Cortex of kidney (tissue), 1 donor: ENCODE measurements around the gene OPN3.

ENCODE experiments used
- DNase-seq: peaks from one replicate; lab custom pipeline; 2025; lab: John Stamatoyannopoulos, UW

The OPN3 gene

DNA sequence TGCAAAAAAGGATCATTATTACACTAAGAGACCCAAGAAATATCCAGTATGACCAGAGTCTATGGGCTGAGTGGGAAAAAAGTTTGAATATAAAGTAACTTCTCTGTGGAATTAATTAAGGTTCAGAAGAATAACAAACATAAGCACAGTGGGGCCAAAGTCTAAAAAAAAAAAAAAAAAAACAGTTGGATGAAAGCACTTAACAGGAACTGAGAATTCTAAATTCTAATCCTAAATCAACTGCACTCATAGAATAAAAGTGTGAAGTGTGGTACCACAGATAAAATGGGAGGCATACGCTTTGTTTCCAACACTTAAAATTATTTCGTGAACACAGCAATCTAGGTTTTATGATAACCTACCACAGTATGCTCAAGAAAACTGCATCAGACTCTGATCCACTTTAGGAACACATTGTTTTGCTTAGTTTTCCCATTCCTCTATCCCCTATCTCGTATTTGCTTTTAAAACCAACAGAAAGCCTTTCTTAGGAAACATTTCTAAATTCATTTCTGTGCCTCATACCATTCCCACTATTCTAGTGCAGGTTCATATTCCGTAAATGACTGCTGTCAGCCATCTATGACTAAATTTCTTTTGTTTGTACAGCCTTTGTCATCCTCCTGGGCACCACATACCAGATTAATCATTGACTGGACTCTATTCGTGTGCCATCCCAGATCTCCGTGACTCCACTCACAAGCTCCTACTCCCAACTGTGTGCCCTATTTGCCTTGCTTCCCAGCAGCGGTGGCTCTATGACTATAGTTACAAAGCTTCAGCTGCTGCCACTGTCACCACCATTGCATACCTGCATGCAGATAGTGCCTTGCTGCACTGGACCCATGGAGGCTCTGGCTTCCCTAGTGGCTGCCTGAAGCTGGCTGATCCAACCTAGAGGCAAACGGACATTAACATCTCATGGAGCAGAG, 24.9 kb downstream of the OPN3 start:
- no peak for DNase-seq

DNA sequence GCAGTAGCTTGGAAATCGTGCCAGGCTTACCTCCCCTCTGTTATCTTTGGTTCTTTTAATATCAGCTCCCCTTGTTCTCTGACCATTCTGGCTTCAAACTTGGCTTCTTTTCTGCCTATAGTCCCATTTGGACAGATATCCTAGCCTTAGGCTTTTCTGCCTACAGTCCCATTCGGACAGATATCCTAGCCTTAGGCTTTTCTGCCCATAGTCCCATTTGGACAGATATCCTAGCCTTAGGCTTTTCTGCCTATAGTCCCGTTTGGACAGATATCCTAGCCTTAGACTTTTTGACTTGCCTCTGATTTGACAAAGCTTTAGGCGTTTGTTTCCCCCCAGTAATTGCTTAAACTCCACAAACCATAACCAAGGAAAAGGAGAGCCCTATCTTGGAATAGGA, 25.6 kb downstream of the OPN3 start:
- no peak for DNase-seq

DNA sequence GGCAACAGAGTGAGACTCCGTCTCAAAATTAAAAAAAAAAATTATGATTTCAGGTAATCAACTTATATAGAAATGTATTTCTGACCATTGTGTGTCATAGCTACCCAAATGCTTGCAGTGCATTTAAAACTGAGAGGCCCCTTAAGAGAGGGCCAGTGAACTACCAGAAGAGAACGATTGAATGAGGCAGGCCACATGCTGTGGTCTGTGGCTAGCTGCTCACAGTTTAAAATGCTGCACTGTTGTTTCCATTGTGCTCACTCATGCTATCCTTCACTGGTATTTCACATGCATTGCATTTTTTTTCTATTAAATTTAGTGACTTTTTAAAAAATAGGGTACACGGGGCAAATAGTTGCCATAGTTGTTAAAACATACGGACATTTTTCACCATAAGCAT, 26.0 kb downstream of the OPN3 start:
- no peak for DNase-seq

DNA sequence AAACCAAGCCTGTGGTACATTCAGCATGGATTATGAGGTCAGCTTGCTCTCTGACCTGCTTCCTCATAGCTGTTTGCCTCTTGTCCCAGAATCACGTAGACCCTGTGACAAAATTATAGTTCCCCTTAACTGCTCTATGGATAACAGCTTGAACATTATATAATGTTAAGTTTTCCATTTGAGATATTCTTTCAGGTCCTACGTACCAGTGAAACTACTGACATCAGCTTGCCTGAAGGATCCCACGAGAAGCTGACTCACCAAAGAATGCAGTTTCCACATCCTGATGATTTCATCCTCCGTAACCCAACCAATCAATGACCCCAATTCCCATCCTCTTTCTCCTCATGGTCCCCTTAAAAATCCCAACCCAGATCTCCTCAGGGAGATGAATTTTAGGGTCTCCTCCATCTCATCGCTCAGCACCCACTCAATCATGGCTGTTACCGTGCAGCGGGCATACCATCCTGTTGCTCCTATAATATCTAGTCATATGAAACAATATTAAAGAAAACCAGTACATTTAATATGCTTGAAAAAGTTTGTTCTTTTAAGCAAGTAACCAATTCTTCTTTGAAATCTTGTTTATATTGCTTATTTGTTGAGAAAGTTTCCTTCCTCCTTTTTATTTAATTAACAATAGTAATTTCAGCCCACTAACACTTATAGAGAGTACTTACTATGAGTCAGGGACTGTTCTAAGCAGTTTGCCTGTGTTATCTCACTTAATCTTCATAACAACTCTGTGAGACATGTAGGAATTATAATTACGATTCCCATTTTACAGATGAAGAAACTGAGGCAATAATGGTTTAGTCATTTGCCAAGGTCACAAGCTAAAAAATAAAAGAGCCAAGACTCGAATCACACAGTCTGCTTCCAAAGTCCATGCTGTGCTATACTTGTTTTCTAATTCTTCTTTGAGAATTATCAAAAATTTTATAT, 27.4 kb downstream of the OPN3 start:
- DNase-seq, result no peak

DNA sequence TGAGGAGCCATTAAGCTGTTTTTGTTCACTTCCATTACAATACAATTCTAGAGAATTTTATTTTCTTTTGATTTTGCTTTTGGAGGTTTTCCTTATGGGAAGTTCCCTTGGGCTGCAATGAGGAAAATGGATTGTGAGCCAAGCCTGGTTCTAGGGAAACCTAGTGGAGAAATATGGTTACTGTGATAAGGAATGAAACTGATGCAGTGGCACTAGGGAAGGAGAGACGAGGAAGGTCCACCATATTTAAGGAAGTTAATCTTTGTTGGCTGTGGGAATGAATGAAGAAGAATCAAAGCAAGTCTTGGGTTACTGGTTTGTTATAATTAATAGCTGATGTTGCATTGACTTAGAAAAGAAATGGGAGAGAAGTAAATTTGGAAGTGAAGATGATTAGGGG, 28.4 kb downstream of the OPN3 start:
- no peak for DNase-seq

DNA sequence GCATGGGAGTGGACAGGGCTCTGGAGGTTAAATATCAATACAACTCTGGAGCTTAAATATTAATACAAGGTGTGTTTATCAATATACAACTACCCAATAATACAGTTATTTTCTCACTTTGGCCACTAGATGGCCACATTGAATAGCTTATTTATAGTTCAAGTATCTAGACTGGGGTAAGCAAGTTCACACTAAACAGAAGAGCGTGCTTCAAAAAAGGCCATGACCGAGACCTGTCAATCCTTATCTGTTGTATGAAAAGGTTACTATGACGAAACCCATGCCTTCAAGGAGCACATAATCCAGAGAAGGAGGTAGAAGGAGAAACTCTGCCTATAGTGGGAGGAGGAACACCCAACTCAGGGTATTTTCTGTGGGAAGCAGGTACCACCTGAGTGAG, 29.1 kb downstream of the OPN3 start:
- no peak for DNase-seq

DNA sequence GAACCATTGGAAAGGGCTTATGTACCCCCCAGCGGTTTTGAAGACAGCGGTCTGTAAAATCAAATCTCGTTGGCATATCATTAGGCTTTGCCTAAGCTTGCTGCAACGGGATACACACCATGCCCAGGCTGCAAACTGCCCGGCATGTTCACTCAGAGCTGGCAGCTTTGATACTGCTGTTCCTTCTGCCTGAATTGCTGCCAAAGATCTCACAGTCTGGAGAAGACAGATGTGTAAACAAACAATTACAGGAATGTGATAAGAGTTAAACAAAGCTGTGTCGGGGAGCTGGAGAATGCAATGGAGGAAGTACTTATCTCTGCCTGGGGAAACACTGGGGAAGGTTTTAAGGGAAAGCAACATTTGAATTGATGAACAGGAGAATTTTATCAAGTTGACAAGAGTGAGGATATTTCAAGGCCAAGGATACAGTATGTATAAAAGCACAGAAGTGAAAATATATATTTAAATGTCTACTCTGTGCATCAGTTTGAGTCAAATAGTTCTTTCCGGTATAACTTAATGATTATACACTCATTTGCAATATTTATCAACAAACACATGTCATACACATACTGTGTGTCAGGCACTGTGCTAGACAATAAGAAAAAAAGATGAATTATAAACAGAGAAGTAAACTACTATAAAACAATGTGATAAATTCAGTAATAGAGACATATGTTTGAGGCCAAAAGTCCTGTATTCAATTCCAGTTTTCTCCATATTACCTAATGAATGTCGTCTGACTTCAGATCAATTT, 29.9 kb downstream of the OPN3 start:
- no peak for DNase-seq

DNA sequence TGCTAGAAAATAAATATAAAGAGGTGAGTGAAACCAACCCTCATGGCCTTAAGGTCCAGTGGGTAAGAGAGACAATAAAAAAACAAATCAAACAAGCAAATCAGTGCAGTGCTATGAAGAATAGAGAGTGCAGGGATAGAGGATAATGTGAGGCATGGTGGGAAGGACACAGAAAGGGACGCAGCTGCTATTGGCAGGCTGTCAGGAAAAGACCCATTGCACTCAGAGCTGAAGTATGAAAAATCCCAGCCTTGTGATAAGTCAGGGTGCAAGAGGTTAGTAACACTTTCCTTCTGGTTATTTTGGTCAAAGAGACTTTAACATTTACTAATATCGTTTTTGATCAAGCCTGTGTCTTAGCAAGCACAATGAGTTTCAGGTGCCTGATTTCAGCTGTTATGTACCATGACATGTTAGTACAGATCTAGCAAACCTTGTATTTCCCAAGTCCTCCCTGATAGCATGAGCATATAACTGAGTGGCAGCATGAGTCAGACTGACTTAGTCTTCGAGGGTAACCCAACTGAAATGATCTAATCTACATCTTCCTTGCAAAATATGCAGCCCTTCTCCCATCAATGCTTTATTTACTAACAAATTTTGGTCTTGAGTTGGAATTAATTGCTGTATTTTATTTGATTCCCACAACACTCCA, 31.7 kb downstream of the OPN3 start:
- DNase-seq, result no peak

DNA sequence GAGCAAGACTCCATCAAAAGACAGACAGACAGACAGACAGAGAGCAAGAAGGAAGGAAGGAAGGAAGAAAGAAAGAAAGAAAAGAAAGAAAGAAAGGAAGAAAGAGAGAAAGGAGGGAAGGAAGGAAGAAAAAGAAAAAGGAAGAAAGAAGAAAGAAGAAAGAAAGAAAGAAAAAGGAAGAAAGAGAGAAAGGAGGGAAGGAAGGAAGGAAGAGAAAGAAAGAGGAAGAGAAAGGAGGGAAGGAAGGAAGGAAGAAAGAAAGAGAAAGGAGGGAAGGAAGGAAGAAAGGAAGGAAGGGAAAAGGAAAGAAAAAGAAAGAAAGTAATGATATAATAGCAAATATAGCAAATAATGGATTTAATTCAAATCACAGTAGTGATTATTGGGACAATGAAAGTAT, 32.7 kb downstream of the OPN3 start:
- DNase-seq, result no peak

DNA sequence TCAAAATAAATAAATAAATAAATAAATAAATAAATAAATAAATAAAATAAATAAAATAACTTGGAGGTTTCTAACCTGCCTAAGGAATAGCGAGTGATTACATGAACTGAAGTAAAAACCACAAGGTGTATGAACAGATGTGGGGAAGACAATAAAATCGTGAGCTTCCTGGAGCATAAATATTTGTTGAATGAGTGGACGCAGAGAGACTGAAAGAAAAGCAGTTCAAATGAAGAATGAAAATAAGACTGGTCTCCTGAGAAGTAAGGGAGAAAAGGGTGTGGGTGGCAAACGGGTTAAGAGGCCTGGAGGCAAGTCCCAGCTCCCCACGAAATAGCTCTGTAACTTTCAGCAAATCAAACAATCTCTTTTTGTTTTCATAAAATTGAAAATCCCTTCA, 33.6 kb downstream of the OPN3 start:
- DNase-seq, result no peak

DNA sequence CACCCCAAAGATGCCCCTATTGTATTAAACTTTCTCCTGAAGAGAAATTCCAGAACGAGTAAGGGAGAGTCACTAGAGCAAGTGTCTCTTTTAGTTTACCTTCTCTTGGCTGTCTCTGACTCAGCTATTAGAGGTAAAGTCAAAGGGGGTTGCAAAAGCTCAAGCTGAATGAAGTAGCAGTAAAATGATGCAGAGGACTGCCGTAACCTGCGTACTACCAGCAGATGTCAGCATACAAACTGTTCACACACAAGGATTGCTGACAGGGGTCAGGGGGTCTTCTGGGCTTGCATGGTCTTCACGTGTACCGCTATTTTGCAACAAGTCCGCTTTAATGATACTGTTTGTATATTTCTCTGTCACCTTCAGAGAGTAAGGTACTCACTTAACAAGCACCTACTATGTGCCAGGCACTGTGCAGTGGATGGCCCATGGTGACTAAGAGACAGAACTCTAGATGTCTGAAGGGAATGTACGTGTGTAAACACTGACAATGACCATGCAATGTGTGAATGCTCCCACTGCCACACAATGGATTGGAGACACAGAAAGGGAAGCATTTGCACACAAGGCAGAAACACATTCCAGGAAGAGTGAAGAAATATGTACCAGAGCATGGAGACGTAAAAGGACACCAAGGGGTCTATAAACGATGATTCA, 34.9 kb downstream of the OPN3 start:
- no peak for DNase-seq

DNA sequence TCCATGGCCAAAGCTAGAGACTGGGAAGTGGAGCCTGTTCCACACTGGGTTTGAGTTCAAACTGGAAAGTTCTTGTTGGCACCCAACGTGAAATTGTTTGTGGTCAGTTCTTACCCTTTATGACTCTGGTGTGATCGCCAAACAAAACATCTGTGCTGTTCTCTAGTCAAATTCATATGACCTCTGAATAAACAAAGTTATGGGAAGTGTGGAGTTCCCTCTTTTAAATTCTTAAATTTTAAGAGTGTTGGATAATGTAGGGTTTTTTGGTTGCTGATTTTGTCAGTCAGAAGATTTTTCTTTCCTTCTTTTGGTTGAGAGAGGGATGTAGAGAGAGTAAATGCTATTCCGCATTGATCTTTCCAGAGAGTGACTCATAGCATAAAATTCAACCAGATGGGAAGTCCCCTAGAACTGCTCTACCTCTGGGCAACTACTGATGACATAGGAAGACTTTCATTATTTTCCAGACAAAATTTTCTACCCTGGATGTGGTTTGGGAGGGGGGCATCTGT, 36.4 kb downstream of the OPN3 start:
- no peak for DNase-seq

DNA sequence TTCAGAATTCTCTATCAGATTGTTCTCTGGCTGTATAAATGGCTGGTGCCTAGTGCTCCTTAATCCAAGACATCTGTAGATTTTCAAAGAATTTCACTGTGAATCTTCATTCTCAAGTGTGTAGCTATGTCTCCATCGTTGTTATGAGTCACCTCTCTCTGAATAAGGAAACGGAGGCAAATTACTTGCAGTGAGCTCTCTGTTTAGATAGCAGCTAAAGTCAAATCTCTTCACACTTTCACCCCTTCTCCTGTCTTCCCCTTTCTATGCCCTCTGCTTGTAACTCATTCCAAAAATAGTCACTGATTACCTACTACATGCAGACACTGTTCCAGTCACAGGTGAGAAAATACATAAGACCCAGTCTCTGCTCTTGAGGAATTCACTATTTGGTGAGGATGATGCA, 39.7 kb downstream of the OPN3 start:
- DNase-seq, result no peak

DNA sequence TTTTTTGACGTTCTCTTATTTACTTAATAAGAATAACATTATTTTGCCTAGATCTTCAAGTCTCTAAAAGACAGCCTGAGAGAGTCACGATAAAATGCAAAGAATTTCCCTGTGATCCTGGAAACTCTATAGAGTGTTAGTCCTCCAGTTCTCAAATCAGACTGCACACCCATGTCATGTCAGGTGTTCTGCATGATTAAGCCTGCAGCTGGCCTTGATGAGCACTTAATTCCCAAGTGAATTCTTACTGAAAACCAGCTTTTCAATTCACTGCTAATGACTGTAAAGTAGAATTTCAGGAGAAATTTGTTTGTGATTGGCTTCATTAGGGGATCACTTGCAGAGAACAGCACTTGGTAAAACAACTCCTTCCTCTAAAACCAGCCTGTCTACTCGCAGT, 41.9 kb downstream of the OPN3 start:
- DNase-seq, result no peak

DNA sequence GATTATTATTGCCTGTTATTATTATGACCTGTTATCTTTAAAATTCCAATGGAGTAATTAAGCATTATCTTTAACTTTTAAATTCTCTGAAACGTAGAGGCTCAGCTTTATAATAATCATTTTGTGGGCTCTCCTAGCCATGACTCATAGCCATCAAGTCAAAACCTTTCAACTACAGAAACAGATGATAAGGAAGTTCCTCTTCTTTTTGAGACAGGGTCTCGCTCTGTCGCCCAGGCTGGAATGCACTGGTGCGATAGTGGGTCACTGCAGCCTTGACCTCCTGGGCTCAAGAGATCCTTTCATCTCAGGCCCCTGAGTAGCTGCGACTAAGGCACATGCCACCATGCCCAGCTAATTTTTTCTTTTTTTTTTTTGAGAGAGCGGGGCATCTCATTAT, 43.5 kb downstream of the OPN3 start:
- DNase-seq, result no peak

DNA sequence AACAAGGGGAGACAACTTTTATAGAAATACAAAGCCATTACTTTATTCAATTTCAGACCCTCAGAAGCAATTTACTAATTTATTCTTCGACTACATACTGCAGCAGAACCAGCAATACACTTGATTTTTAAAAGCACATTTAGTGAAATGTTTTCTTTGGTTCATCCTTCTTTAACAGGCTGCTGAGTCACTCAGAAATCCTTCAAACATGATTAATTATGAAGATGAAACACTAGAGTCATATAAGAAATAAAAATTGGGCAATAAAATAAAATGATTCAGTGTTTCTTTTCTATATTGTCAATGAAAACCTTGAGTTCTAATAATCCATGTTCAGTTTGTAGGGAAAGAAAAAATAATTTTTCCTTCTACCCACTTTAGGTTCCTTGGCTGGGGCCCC, 47.0 kb downstream of the OPN3 start:
- DNase-seq, result no peak

DNA sequence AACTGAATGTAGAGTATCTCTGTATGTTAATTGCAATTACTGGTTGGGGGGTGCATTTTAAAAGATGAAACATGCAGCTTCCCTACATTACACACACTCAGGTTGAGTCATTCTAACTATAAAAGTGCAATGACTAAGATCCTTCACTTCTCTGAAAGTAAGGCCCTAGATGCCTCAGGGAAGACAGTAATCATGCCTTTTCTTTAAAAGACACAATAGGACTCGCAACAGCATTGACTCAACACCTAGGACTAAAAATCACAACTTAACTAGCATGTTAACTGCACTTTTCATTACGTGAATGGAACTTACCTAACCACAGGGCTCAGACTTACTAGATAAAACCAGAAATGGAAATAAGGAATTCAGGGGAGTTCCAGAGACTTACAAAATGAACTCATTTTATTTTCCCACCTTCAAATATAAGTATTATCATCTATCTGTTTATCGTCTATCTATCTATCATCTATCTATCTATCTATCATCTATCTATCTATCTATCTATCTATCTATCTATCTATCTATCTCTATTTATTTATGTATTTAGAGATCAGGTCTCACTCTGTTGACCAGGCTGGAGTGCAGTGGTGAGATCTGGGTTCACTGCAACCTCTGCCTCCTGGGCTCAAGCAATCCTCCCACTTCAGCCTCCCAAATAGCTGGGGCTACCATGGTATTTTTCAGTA, 47.8 kb downstream of the OPN3 start:
- DNase-seq, result no peak

DNA sequence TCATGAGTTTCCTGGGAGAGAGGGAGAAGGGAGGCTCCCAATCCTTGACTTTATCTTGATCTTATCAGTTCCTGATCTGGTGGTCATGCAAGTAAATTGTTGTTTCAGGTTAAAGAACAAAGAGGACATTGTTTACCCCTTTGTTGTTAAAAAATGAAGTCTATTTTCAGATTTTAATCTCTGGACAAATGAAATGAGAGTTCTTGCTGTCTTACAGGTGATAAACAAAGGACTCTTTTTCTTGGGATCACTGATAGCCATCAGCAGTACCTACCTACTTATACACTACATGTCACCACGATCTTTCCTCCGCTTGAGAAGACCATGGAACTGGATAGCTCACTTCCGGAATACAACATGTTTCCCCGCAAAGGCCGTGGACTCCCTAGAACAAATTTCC, 48.4 kb downstream of the OPN3 start:
- no peak for DNase-seq

DNA sequence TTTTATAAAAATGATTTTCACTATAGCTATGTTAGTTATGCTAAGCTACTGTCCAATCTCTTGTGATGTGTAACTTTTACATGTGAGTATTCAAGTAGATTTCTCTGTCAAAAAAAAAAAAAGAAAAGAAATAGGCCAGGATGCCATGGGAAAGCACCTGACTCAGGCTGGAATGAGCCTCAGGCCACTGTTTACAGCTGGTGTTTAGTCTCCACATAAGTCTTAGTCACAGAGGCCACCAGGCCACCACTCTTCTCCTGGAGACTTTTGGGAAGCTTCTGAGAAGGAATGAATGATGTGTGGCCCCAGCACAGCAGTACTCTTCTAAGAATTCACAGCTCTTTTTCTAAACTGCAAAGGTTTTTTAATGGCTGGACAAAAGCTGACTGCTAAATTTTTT, 48.9 kb downstream of the OPN3 start:
- DNase-seq, result no peak

DNA sequence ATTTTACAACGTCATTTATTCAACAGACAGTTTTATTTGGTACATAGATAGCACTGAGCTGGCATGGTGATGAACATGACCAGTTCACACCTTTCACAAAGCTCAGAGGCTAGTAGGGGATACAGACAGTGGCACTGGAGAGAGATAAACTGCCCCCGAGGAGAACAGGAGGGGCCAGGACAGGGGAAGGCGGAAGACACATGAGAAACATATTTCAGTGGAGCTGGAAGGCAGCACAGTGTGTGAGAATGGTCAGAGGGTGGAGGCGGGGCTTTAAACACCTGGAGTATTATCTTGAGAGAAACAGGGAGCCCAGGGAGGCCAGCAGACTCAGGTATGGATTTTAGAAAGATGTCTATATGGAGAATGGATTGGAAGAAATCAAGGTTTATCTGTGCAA, 49.5 kb downstream of the OPN3 start:
- DNase-seq, result no peak
